ENCODE data around the gene CENPP. TPM values are rescaled to one million over a fixed set of nuclear protein-coding genes. Genes with fewer than 3 reads are reported as not detected.

CENPP gene
- total RNA-seq, 4 donors from 2014 or later, result 2.9 to 8.3 (median 4.9) TPM

DNA sequence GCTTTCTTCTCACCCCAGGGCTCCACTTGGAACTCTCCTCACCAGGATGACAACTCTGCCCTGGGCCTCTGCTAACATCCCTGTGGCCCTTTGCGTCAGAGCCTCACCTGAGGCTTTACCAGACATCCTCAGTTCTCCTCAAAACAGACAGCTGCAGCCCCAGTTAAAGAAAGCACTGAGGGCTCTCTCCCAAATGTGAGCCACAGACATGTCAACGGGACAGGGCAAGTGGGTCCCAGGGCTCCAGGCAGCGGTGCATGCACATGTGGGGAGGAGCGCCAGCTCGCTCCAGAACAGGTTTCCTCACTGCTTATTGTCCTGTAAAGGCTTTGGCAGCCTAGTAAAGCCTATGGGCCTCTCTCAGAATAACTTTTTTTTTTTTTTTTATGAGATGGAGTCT is 306.9 kb downstream of the CENPP start:
- Histone ChIP-seq H3K4me1 (peaks cover 0 to 44% (median 4%) of the 10 kb centered on the region in 3 donors), H3K27me3 (no peaks in the 10 kb centered on the region), H3K27ac (peak overlapping the region; percentile 14 to 77 (median 46)), H3K4me3 (no peak overlapping the region), H3K36me3 (peaks cover 0 to 60% of the 10 kb centered on the region in 2 donors), H3K9me3 (no peaks in the 10 kb centered on the region)
- TF ChIP-seq POLR2AphosphoS5 (IDR thresholded peaks at IDR 0.05) (no peak), POLR2A (IDR thresholded peaks at IDR 0.05) (no peak), EP300 (IDR thresholded peaks at IDR 0.05) (no peak)
- TF ChIP-seq, protein P1, sequence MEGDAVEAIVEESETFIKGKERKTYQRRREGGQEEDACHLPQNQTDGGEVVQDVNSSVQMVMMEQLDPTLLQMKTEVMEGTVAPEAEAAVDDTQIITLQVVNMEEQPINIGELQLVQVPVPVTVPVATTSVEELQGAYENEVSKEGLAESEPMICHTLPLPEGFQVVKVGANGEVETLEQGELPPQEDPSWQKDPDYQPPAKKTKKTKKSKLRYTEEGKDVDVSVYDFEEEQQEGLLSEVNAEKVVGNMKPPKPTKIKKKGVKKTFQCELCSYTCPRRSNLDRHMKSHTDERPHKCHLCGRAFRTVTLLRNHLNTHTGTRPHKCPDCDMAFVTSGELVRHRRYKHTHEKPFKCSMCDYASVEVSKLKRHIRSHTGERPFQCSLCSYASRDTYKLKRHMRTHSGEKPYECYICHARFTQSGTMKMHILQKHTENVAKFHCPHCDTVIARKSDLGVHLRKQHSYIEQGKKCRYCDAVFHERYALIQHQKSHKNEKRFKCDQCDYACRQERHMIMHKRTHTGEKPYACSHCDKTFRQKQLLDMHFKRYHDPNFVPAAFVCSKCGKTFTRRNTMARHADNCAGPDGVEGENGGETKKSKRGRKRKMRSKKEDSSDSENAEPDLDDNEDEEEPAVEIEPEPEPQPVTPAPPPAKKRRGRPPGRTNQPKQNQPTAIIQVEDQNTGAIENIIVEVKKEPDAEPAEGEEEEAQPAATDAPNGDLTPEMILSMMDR (IDR thresholded peaks at IDR 0.05), result no peak
- ATAC-seq, result no peak
- 100% methylated on average over 1 to 5 of the region's 5 CpGs for WGBS, 2 donors (ENCODE audit: low coverage in 1 of 2)

GRCh38 chr9:92633614-92634278 is 308.0 kb downstream of the CENPP start:
- Histone ChIP-seq H3K4me3 (no peak overlapping the region), H3K4me1 (peaks cover 0 to 44% (median 4%) of the 10 kb centered on the region in 3 donors), H3K27ac (peak overlapping the region in 2 of 4 donors; percentile 18 to 77), H3K9me3 (no peaks in the 10 kb centered on the region), H3K27me3 (no peaks in the 10 kb centered on the region), H3K36me3 (peaks cover 0 to 71% of the 10 kb centered on the region in 2 donors)
- WGBS, 2 donors (ENCODE audit: low coverage in 1 of 2), result 87 to 97% methylated on average over 3 of the region's 9 CpGs
- no peak for TF ChIP-seq EP300 (IDR thresholded peaks at IDR 0.05)
- ATAC-seq, result no peak

DNA sequence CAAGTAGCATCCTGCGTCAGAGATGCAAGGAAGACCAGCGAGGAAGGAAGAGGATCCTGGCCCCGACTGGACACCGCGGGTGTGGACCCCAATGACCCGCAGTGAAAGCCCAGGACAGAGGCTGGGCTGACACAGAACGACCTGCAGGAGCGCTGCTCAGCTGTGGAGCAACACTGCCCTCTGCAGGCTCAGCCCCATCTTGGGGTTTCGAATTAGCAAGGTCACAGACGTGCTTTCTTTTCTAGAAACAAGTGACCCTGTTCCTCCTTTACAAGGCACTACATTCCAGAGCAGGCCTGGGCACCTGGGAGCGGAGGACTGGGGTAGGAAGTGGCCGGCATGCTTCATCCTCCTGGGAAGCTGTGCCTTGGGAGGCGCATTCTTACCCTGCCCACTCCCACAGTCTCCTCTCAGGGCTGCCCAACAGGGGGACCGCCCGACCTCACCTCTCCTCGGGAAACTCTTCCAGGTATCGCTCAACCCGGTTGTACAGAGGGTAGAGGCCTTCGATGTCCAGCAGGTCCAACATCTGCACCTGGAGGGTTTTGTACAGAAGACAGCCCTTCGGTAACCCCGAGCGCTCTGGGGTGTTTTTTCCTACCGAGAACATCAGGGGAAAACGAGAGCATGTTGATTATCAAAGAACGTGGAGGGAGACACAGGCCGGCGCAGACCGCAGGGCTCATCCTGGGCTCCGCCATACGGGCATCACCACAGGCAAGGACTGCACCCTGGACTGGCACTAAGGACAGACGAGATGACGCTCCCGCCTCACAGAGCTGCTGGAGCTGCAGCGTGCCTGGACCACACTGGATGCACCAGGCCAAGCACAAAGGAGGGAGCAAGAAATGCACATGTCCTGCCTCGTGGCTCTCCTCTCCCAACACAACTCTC is 309.2 kb downstream of the CENPP start:
- H3K36me3 ChIP-seq, result peaks cover 0 to 76% of the 10 kb centered on the region in 2 donors
- no peak for TF ChIP-seq POLR2A (IDR thresholded peaks at IDR 0.05)
- TF ChIP-seq POLR2AphosphoS5 (IDR thresholded peaks at IDR 0.05), result peak; percentile 31
- TF ChIP-seq, protein P1 (IDR thresholded peaks at IDR 0.05), result peak in 3 of 4 experiments; percentile 97 to 98 (median 98)
- no peak overlapping the region for H3K4me3 ChIP-seq
- no peaks in the 10 kb centered on the region for H3K9me3 ChIP-seq
- H3K27ac ChIP-seq, result peak overlapping the region in 3 of 4 donors; percentile 18 to 51 (median 37)
- WGBS, 2 donors (ENCODE audit: low coverage in 1 of 2), result 23 to 84% methylated on average over 8 to 16 of the region's 35 CpGs
- peak; percentile 84 for ATAC-seq
- H3K4me1 ChIP-seq, result peaks cover 0 to 44% (median 4%) of the 10 kb centered on the region in 3 donors
- no peaks in the 10 kb centered on the region for H3K27me3 ChIP-seq

- H3K4me1 ChIP-seq, result peaks cover 0 to 44% (median 4%) of the 10 kb centered on the region in 3 donors
- no peaks in the 10 kb centered on the region for H3K9me3 ChIP-seq
- no peak overlapping the region for H3K27ac ChIP-seq
- ATAC-seq, result no peak
- peaks cover 0 to 82% of the 10 kb centered on the region in 2 donors for H3K36me3 ChIP-seq
- TF ChIP-seq EP300 (IDR thresholded peaks at IDR 0.05) (no peak), POLR2AphosphoS5 (IDR thresholded peaks at IDR 0.05) (no peak), POLR2A (IDR thresholded peaks at IDR 0.05) (no peak)
- TF ChIP-seq, protein P1 (IDR thresholded peaks at IDR 0.05), result no peak
- H3K4me3 ChIP-seq, result no peak overlapping the region
- 100% methylated on average over 1 of the region's 4 CpGs; no CpG with 5 or more reads in 1 of the 2 donors for WGBS, 2 donors (ENCODE audit: low coverage in 1 of 2)
- no peaks in the 10 kb centered on the region for H3K27me3 ChIP-seq
Measured at GRCh38 chr9:92635760-92636159, 310.0 kb downstream of the CENPP start.

- WGBS, 2 donors (ENCODE audit: low coverage in 1 of 2), result 86 to 100% methylated on average over 1 to 3 of the region's 3 CpGs
- Histone ChIP-seq H3K36me3 (peaks cover 0 to 91% of the 10 kb centered on the region in 2 donors), H3K27me3 (no peaks in the 10 kb centered on the region)
Measured at GRCh38 chr9:92636627-92637026, 310.9 kb downstream of the CENPP start.

More at GRCh38 chr9:92636627-92637026, 310.9 kb downstream of the CENPP start:
- Histone ChIP-seq H3K27ac (no peak overlapping the region), H3K9me3 (no peaks in the 10 kb centered on the region), H3K4me1 (peaks cover 0 to 39% (median 4%) of the 10 kb centered on the region in 3 donors), H3K4me3 (no peak overlapping the region)
- ATAC-seq, result no peak
- TF ChIP-seq POLR2A (IDR thresholded peaks at IDR 0.05) (no peak), POLR2AphosphoS5 (IDR thresholded peaks at IDR 0.05) (no peak), EP300 (IDR thresholded peaks at IDR 0.05) (no peak)
- TF ChIP-seq, protein P1 (IDR thresholded peaks at IDR 0.05), result no peak

Data from gastroesophageal sphincter (tissue), 4 donors.